PFSK-1 (cell line): ENCODE results near the gene TRAPPC14.

Source experiments
- FOXP2 ChIP-seq: optimal IDR thresholded peaks from 2 replicates; pipeline ENCODE3; 2011; ENCODE audit warnings: borderline replicate concordance, control low read depth, inconsistent platforms; ENCODE audit not compliant: insufficient read depth; ENCODE audit errors: extremely low read length, extremely low read depth
- POLR2AphosphoS5 ChIP-seq: IDR thresholded peaks from 2 replicates; pipeline ENCODE4 v1.6.1; 2012; ENCODE audit warnings: low read depth, mild to moderate bottlenecking, control low read depth, low read length, moderate library complexity
- REST ChIP-seq, 2 experiments: IDR thresholded peaks; 2 replicates each; pipeline versions ENCODE4 v1.6.1 to v1.8.0; 2011 to 2012; ENCODE audit warnings: low read depth in 2 of 2, low read length in 2 of 2, control low read depth in 1 of 2, inconsistent platforms in 1 of 2, mild to moderate bottlenecking in 1 of 2, moderate library complexity in 1 of 2; ENCODE audit not compliant: insufficient read depth in 1 of 2
- SIN3A ChIP-seq: IDR thresholded peaks from 2 replicates; pipeline ENCODE4 v1.6.1; 2012; ENCODE audit warnings: mild to moderate bottlenecking, low read length, moderate library complexity, borderline replicate concordance; ENCODE audit not compliant: insufficient read depth
- TAF1 ChIP-seq: IDR thresholded peaks from 2 replicates; pipeline ENCODE4 v1.6.1; 2012; ENCODE audit warnings: low read length, control low read depth, borderline replicate concordance; ENCODE audit not compliant: insufficient read depth

Gene TRAPPC14

GRCh38 chr7:100157069-100157333 lies 1.5 kb downstream of the TRAPPC14 start:
- TF ChIP-seq TAF1: no peak
- no peak for TF ChIP-seq REST (IDR thresholded peaks at IDR 0.05; ENCODE audit: insufficient read depth in 1 of 2, low read depth in 2 of 2, low read length in 2 of 2)
- no peak for TF ChIP-seq FOXP2
- no peak for TF ChIP-seq SIN3A
- no peak for TF ChIP-seq POLR2AphosphoS5

GRCh38 chr7:100156331-100157068 lies 2.0 kb downstream of the TRAPPC14 start:
- TF ChIP-seq REST (IDR thresholded peaks at IDR 0.05; ENCODE audit: insufficient read depth in 1 of 2, low read depth in 2 of 2, low read length in 2 of 2) (no peak), SIN3A (no peak), FOXP2 (no peak), POLR2AphosphoS5 (no peak; the same call in 1 of the 2 replicates), TAF1 (no peak)

GRCh38 chr7:100155553-100156317 lies 2.8 kb downstream of the TRAPPC14 start:
- TF ChIP-seq TAF1 (no peak), FOXP2 (no peak), SIN3A (no peak), REST (IDR thresholded peaks at IDR 0.05; ENCODE audit: insufficient read depth in 1 of 2, low read depth in 2 of 2, low read length in 2 of 2) (no peak), POLR2AphosphoS5 (no peak)

- TF ChIP-seq TAF1 (no peak), REST (IDR thresholded peaks at IDR 0.05; ENCODE audit: insufficient read depth in 1 of 2, low read depth in 2 of 2, low read length in 2 of 2) (no peak), SIN3A (no peak), FOXP2 (no peak), POLR2AphosphoS5 (no peak; the same call in 1 of the 2 replicates)
Measured at GRCh38 chr7:100154651-100155491, 3.7 kb downstream of the TRAPPC14 start.
